Neural progenitor cell (in vitro differentiated cells): ENCODE measurements around the gene MYL11. TPM values are rescaled to one million over a fixed set of nuclear protein-coding genes. Genes with fewer than 3 reads are reported as not detected.

Source experiments
- DNase-seq: peaks from one replicate; pipeline ENCODE4 v3.0.0-alpha.2; 2016; ENCODE audit warnings: low spot score
- H2AFZ ChIP-seq: fragments of 200-600 bp; sonication (generic); replicated peaks from 2 replicates; pipeline ENCODE4 v1.6.1; 2016; ENCODE audit warnings: antibody characterized with exemption
- H3F3A ChIP-seq: fragments of 200-600 bp; sonication (generic); 2 replicates; pipeline ENCODE4 v1.6.1; 2016; ENCODE audit warnings: antibody characterized with exemption, low read depth
- H3K27ac ChIP-seq: fragments of 200-600 bp; sonication (generic); 2 replicates; pipeline ENCODE4 v1.5.1; 2016; ENCODE audit warnings: mild to moderate bottlenecking
- H3K27me3 ChIP-seq: fragments of 200-600 bp; sonication (generic); 2 replicates; pipeline ENCODE4 v1.6.1; 2016; ENCODE audit warnings: mild to moderate bottlenecking, moderate library complexity
- H3K36me3 ChIP-seq: fragments of 200-600 bp; sonication (generic); 2 replicates; pipeline ENCODE4 v1.5.1; 2016
- H3K4me1 ChIP-seq: fragments of 200-600 bp; sonication (generic); 2 replicates; pipeline ENCODE4 v1.6.1; 2016; ENCODE audit warnings: mixed run types
- H3K4me2 ChIP-seq: fragments of 200-600 bp; sonication (generic); 2 replicates; pipeline ENCODE4 v1.6.1; 2016
- H3K4me3 ChIP-seq: fragments of 200-600 bp; sonication (generic); 2 replicates; pipeline ENCODE4 v1.5.1; 2016
- H3K79me2 ChIP-seq: fragments of 200-600 bp; sonication (generic); 2 replicates; pipeline ENCODE4 v1.6.1; 2016; ENCODE audit warnings: low read depth
- H3K9ac ChIP-seq: fragments of 200-600 bp; sonication (generic); 2 replicates; pipeline ENCODE4 v1.6.1; 2016
- H3K9me3 ChIP-seq: fragments of 200-600 bp; sonication (generic); 2 replicates; pipeline ENCODE4 v1.5.1; 2016; ENCODE audit warnings: low read depth
- H4K20me1 ChIP-seq: fragments of 200-600 bp; sonication (generic); 2 replicates; pipeline ENCODE4 v1.6.1; 2016; ENCODE audit warnings: low read depth
- H3K27ac Mint-ChIP-seq: 3 replicates; pipeline ENCODE4 v1.8.0; 2021; ENCODE audit warnings: mixed read lengths
- H3K27me3 Mint-ChIP-seq: 2 replicates; pipeline ENCODE4 v1.8.0; 2022; ENCODE audit warnings: low read depth, mild to moderate bottlenecking, inconsistent platforms, moderate library complexity, mixed read lengths; ENCODE audit not compliant: insufficient read depth
- H3K36me3 Mint-ChIP-seq: 3 replicates; pipeline ENCODE4 v1.8.0; 2021; ENCODE audit warnings: mixed read lengths
- H3K4me1 Mint-ChIP-seq: 3 replicates; pipeline ENCODE4 v1.8.0; 2021; ENCODE audit warnings: mixed read lengths
- H3K4me3 Mint-ChIP-seq: 3 replicates; pipeline ENCODE4 v1.8.0; 2021; ENCODE audit warnings: mild to moderate bottlenecking, moderate library complexity, mixed read lengths
- H3K9me3 Mint-ChIP-seq: 3 replicates; pipeline ENCODE4 v1.8.0; 2020; ENCODE audit warnings: mixed read lengths
- EZH2 ChIP-seq: fragments of 200-600 bp; sonication (generic); IDR thresholded peaks from 2 replicates; pipeline ENCODE4 v1.6.1; 2017; ENCODE audit warnings: antibody characterized with exemption, mild to moderate bottlenecking, moderate library complexity
- EZH2phosphoT487 ChIP-seq: fragments of 200-600 bp; sonication (generic); IDR thresholded peaks from 2 replicates; pipeline ENCODE4 v1.6.1; 2017; ENCODE audit warnings: antibody characterized with exemption
- total RNA-seq: library from RNA; depleted of rRNA; stranded (reverse); fragments of >200 nt; gene quantifications from 2 replicates; pipeline ENCODE4 v1.2.3, GENCODE V29; 2015; ENCODE audit warnings: low replicate concordance
- TF ChIP-seq, protein P1 (sequence below): fragments of 200-600 bp; sonication (generic); IDR thresholded peaks from 2 replicates; pipeline ENCODE4 v1.5.1; 2017; ENCODE audit warnings: antibody characterized with exemption, mild to moderate bottlenecking

The MYL11 gene
- total RNA-seq, 1 donor from 2014 or later = 4.1 TPM

DNA sequence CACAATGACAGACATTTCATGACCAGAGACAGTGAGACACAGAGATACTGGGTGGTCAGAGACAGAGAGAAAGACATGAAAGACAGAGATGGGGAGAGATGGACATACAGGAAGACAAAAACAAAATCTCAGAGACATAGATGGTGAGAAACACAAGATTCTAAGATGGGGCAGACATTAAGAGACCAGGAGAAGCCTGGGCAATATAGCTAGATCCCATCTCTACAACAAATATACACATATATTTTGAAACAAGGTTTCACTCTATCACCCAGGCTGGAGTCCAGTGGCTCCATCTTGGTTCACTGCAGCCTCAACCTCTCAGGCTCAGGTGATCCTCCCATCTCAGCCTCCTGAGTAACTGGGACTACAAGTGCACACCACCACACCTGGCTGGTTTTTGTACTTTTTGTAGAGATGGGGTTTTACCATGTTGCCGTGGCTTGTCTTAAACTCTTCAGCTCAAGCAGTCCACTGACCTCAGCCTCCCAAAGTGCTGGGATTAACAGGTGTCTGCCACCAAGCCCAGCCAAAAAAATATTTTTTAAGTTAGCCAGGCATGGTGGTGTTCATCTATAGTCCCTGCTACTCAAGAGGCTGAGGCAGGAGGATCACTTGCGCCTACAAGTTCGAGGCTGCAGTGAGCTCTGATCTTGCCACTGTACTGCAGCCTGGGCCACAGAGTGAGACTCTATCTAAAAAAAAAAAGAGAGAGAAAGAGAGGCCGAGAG, 5.6 kb downstream of the MYL11 start:
- Histone ChIP-seq H3K36me3 (no peaks in the 10 kb centered on the region), H3K9ac (no peak overlapping the region), H3K9me3 (no peaks in the 10 kb centered on the region), H2AFZ (no peak overlapping the region), H3K27me3 (no peaks in the 10 kb centered on the region), H3K27ac (no peak overlapping the region), H3K4me3 (no peak overlapping the region), H4K20me1 (peaks cover 6% of the 10 kb centered on the region), H3F3A (peaks cover 27% of the 10 kb centered on the region), H3K79me2 (peaks cover 16% of the 10 kb centered on the region), H3K4me2 (peak overlapping the region; percentile 79), H3K4me1 (peaks cover 17% of the 10 kb centered on the region)
- Mint-ChIP-seq H3K4me1 (peaks cover 33% of the 10 kb centered on the region), H3K4me3 (peak overlapping the region; percentile 95), H3K9me3 (no peaks in the 10 kb centered on the region), H3K27ac (peak overlapping the region; percentile 85), H3K27me3 (no peaks in the 10 kb centered on the region), H3K36me3 (peaks cover 3% of the 10 kb centered on the region)
- TF ChIP-seq EZH2phosphoT487 (no peak), EZH2 (no peak)
- TF ChIP-seq, protein P1, sequence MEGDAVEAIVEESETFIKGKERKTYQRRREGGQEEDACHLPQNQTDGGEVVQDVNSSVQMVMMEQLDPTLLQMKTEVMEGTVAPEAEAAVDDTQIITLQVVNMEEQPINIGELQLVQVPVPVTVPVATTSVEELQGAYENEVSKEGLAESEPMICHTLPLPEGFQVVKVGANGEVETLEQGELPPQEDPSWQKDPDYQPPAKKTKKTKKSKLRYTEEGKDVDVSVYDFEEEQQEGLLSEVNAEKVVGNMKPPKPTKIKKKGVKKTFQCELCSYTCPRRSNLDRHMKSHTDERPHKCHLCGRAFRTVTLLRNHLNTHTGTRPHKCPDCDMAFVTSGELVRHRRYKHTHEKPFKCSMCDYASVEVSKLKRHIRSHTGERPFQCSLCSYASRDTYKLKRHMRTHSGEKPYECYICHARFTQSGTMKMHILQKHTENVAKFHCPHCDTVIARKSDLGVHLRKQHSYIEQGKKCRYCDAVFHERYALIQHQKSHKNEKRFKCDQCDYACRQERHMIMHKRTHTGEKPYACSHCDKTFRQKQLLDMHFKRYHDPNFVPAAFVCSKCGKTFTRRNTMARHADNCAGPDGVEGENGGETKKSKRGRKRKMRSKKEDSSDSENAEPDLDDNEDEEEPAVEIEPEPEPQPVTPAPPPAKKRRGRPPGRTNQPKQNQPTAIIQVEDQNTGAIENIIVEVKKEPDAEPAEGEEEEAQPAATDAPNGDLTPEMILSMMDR = no peak
- DNase-seq = no peak

DNA sequence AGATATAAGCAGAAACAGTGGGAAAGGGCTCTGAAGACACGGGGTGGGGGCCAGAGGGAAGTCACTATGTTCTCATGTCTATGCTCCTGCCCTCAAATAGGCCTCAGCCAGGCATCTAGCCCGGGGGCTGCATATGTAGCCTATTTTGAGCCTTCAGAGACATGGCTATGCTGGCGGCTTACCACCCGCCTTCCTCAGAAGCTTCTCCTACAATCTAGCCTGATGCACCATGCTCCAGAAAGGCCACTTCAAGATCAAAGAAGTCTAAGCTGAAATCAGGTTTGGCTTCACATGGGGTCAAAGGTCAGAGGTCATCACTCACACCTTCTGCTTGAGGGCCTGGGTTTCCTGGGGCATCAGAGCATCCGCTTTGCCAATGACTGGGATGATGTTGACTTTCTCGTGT, 6.2 kb downstream of the MYL11 start:
- Histone ChIP-seq H3K27ac (no peak overlapping the region), H3K9me3 (no peaks in the 10 kb centered on the region), H3K4me2 (no peak overlapping the region), H4K20me1 (peaks cover 6% of the 10 kb centered on the region), H3K27me3 (no peaks in the 10 kb centered on the region), H3K79me2 (peaks cover 16% of the 10 kb centered on the region), H3F3A (peaks cover 27% of the 10 kb centered on the region), H3K4me1 (peaks cover 14% of the 10 kb centered on the region), H3K36me3 (no peaks in the 10 kb centered on the region), H3K9ac (no peak overlapping the region), H2AFZ (no peak overlapping the region), H3K4me3 (no peak overlapping the region)
- DNase-seq = no peak
- Mint-ChIP-seq H3K4me1 (peaks cover 29% of the 10 kb centered on the region), H3K27me3 (peaks cover 2% of the 10 kb centered on the region), H3K4me3 (peak overlapping the region; percentile 73), H3K27ac (no peak overlapping the region), H3K9me3 (no peaks in the 10 kb centered on the region), H3K36me3 (peaks cover 3% of the 10 kb centered on the region)
- TF ChIP-seq, protein P1 = no peak
- no peak for TF ChIP-seq EZH2phosphoT487
- no peak for TF ChIP-seq EZH2

DNA sequence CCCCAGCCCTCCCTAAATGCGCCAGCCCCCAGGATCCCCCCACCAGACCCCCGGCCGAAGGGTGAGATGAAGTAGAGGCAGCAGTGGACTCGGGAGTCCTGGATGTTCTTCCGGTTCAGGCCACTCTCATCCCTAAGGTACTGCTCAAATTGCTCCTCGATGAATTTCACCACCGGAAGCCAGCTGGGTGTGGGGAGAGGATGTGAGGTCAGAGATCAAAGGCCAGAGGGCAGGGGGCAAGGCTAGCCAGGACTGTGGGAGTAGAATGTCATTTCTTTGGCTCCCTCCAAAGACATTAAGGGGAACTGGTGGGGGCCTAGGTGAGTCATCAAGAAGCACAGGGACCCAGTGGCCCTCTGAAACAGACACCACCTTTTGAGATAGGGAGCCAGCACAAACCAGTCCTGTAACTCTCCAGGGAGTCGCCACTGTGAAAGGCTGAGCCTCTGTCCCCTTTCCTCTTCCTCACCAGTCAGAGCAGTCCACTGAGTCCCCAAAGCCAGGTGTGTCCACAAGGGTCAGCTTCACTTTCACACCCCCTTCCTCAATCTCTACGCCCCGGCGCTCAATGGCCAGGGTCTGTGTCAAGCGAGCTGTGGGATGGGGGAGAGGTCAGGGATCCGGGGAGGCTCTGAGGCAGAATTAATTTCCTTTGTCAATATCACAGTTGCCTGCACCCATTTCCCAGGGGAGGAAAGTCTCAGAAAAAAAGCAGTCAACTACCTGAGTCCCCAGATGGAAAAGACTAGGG, 6.9 kb downstream of the MYL11 start:
- Histone ChIP-seq H3F3A (peaks cover 27% of the 10 kb centered on the region), H3K27ac (no peak overlapping the region), H3K27me3 (no peaks in the 10 kb centered on the region), H3K9ac (no peak overlapping the region), H4K20me1 (peaks cover 6% of the 10 kb centered on the region), H3K9me3 (no peaks in the 10 kb centered on the region), H3K36me3 (no peaks in the 10 kb centered on the region), H3K4me2 (no peak overlapping the region), H3K4me1 (peaks cover 9% of the 10 kb centered on the region), H3K79me2 (peaks cover 16% of the 10 kb centered on the region), H3K4me3 (no peak overlapping the region), H2AFZ (no peak overlapping the region)
- TF ChIP-seq EZH2 (no peak), EZH2phosphoT487 (no peak)
- TF ChIP-seq, protein P1 = no peak
- Mint-ChIP-seq H3K27me3 (peaks cover 2% of the 10 kb centered on the region), H3K27ac (peak overlapping the region; percentile 14), H3K9me3 (no peaks in the 10 kb centered on the region), H3K4me1 (peaks cover 29% of the 10 kb centered on the region), H3K36me3 (peaks cover 3% of the 10 kb centered on the region), H3K4me3 (no peak overlapping the region)
- no peak for DNase-seq
